PC-3 (cell line): ENCODE results near the gene DENND6A. TPM values are rescaled to one million over a fixed set of nuclear protein-coding genes. Genes with fewer than 3 reads are reported as not detected.

ENCODE experiments used
- ATAC-seq: fragments of 200-7000 bp; cut with Tn5 transposase; 2 replicates; pipeline ENCODE4 v1.9.1; 2020; ENCODE audit warnings: mild to moderate bottlenecking, moderate library complexity
- BruUV-seq: library from RNA; stranded (reverse); fragments of 400-500 nt; replicated peaks from 2 replicates; lab custom pipeline; 2021; lab: Mats Ljungman, UMichigan
- CTCF ChIA-PET: fragments of 300-600 bp; sonication (Branson Sonifier 250); formaldehyde crosslinking; loops from one replicate; lab custom pipeline; 2022; ENCODE audit warnings: antibody characterized with exemption; lab: Charles Lee
- POLR2A ChIA-PET: fragments of 300-600 bp; sonication (Branson Sonifier 250); formaldehyde crosslinking; loops from one replicate; lab custom pipeline; 2022; ENCODE audit warnings: antibody characterized with exemption; ENCODE audit not compliant: unreplicated experiment; lab: Charles Lee
- DNase-seq: peaks from one replicate; pipeline ENCODE4 v3.0.0-alpha.2; 2015
- H2AFZ ChIP-seq: fragments of 300-600 bp; sonication (generic); 2 replicates; pipeline ENCODE4 v1.6.0; 2016; ENCODE audit warnings: antibody characterized with exemption, low read length
- H3F3A ChIP-seq: fragments of 300-600 bp; sonication (generic); one replicate; pipeline ENCODE4 v1.6.0; 2017; ENCODE audit warnings: antibody characterized with exemption, low read length, control low read depth, mild to moderate bottlenecking; ENCODE audit not compliant: unreplicated experiment
- H3K27ac ChIP-seq: fragments of 300-600 bp; sonication (generic); 2 replicates; pipeline ENCODE4 v1.5.1; 2016; ENCODE audit warnings: mild to moderate bottlenecking, low read length
- H3K27me3 ChIP-seq: fragments of 300-600 bp; sonication (generic); 2 replicates; pipeline ENCODE4 v1.6.1; 2016; ENCODE audit warnings: low read length, mixed read lengths
- H3K36me3 ChIP-seq: fragments of 300-600 bp; sonication (generic); 2 replicates; pipeline ENCODE4 v1.6.1; 2016; ENCODE audit warnings: low read depth, mixed run types, low read length, mixed read lengths
- H3K4me1 ChIP-seq: fragments of 300-600 bp; sonication (generic); 2 replicates; pipeline ENCODE4 v1.5.1; 2016; ENCODE audit warnings: low read length; ENCODE audit not compliant: insufficient read depth
- H3K4me2 ChIP-seq: fragments of 300-600 bp; sonication (generic); 2 replicates; pipeline ENCODE4 v1.6.0; 2016; ENCODE audit warnings: low read length
- H3K4me3 ChIP-seq: fragments of 300-600 bp; sonication (generic); 2 replicates; pipeline ENCODE4 v1.5.1; 2016; ENCODE audit warnings: mild to moderate bottlenecking, low read length, mixed read lengths
- H3K79me2 ChIP-seq: fragments of 300-600 bp; sonication (generic); 2 replicates; pipeline ENCODE4 v1.6.1; 2017; ENCODE audit warnings: low read length, mixed read lengths
- H3K9ac ChIP-seq: fragments of 300-600 bp; sonication (generic); 2 replicates; pipeline ENCODE4 v1.6.0; 2016; ENCODE audit warnings: mild to moderate bottlenecking, low read length
- H3K9me2 ChIP-seq: fragments of 300-600 bp; sonication (generic); replicated peaks from 2 replicates; pipeline ENCODE4 v1.6.1; 2016; ENCODE audit warnings: mixed run types, low read length, mixed read lengths
- H3K9me3 ChIP-seq: fragments of 300-600 bp; sonication (generic); 2 replicates; pipeline ENCODE4 v1.6.1; 2016; ENCODE audit warnings: low read length, mixed read lengths
- H4K20me1 ChIP-seq: fragments of 300-600 bp; sonication (generic); 2 replicates; pipeline ENCODE4 v1.6.1; 2016; ENCODE audit warnings: low read length, mixed read lengths
- CTCF ChIP-seq: fragments of 300-600 bp; sonication (generic); conservative IDR thresholded peaks from 2 replicates; pipeline ENCODE4 v1.5.1; 2017; ENCODE audit warnings: antibody characterized with exemption, low read depth, mild to moderate bottlenecking, low read length
- EZH2 ChIP-seq: fragments of 300-600 bp; sonication (generic); IDR thresholded peaks from one replicate; pipeline ENCODE4 v1.6.1; 2017; ENCODE audit warnings: antibody characterized with exemption, mild to moderate bottlenecking, low read length; ENCODE audit not compliant: unreplicated experiment
- EZH2phosphoT487 ChIP-seq: fragments of 300-600 bp; sonication (generic); IDR thresholded peaks from 2 replicates; pipeline ENCODE4 v1.6.1; 2018; ENCODE audit warnings: mild to moderate bottlenecking, antibody characterized with exemption, low read length, borderline replicate concordance
- intact Hi-C: fragments of 100-400 bp; cut with micrococcal nuclease; formaldehyde crosslinking; loops from 2 replicates; pipeline ENCODE4 v1.9.0; 2023
- total RNA-seq: library from RNA; depleted of rRNA; stranded (reverse); fragments of >200 nt; gene quantifications from 2 replicates; pipeline ENCODE4 v1.2.3, GENCODE V29; 2014

The DENND6A gene
- total RNA-seq, 1 experiment from 2014 or later, result 17.6 TPM

- CTCF ChIA-PET, result no interaction called here
- Histone ChIP-seq H3K27me3 (no peaks in the 10 kb centered on the region), H3F3A (no peaks in the 10 kb centered on the region), H3K4me1 (no peaks in the 10 kb centered on the region), H4K20me1 (no peaks in the 10 kb centered on the region), H3K79me2 (no peaks in the 10 kb centered on the region), H3K9me3 (no peaks in the 10 kb centered on the region), H3K9me2 (no peaks in the 10 kb centered on the region), H3K36me3 (peaks cover 46% of the 10 kb centered on the region), H3K4me3 (no peak overlapping the region), H3K9ac (no peak overlapping the region), H3K4me2 (no peak overlapping the region), H3K27ac (no peak overlapping the region), H2AFZ (no peak overlapping the region)
- ATAC-seq (no peak), DNase-seq (no peak)
- BruUV-seq, result TSS peak; percentile 16
- TF ChIP-seq EZH2phosphoT487, result no peak
- TF ChIP-seq EZH2, result no peak
- no peak for TF ChIP-seq CTCF
- intact Hi-C loops, result no loop called here
- POLR2A ChIA-PET, result interaction anchor here (0.5 kb wide), 1 partner anchor 117 kb away, joined by 9 read pairs; no protein-coding TSS in a partner anchor
These were observed 64.9 kb downstream of the DENND6A start for GRCh38 chr3:57627976-57628375.

GRCh38 chr3:57624801-57625200 lies 68.1 kb downstream of the DENND6A start:
- Histone ChIP-seq H3K27me3 (no peaks in the 10 kb centered on the region), H3K36me3 (peaks cover 30% of the 10 kb centered on the region), H3K4me3 (no peak overlapping the region), H3K9me3 (no peaks in the 10 kb centered on the region), H3K27ac (no peak overlapping the region), H3K9me2 (no peaks in the 10 kb centered on the region), H3K9ac (no peak overlapping the region), H2AFZ (no peak overlapping the region), H3K4me1 (no peaks in the 10 kb centered on the region), H3K4me2 (no peak overlapping the region), H3K79me2 (no peaks in the 10 kb centered on the region), H3F3A (no peaks in the 10 kb centered on the region), H4K20me1 (no peaks in the 10 kb centered on the region)
- POLR2A ChIA-PET, result no interaction called here
- ATAC-seq (no peak), DNase-seq (no peak)
- BruUV-seq, result no TSS peak
- no peak for TF ChIP-seq EZH2phosphoT487
- no peak for TF ChIP-seq CTCF
- no peak for TF ChIP-seq EZH2
- CTCF ChIA-PET, result no interaction called here
- intact Hi-C loops, result no loop called here

GRCh38 chr3:57622362-57622761 lies 70.5 kb downstream of the DENND6A start:
- no peaks in the 10 kb centered on the region for H3K27me3 ChIP-seq
- H4K20me1 ChIP-seq, result no peaks in the 10 kb centered on the region
- intact Hi-C loops, result no loop called here
- H3K79me2 ChIP-seq, result no peaks in the 10 kb centered on the region
- BruUV-seq, result no TSS peak
- H3K4me3 ChIP-seq, result no peak overlapping the region
- no peak overlapping the region for H3K9ac ChIP-seq
- H3K27ac ChIP-seq, result no peak overlapping the region
- peaks cover 13% of the 10 kb centered on the region for H3K36me3 ChIP-seq
- ChIA-PET POLR2A (no interaction called here), CTCF (no interaction called here)
- H3K9me2 ChIP-seq, result no peaks in the 10 kb centered on the region
- H3K4me1 ChIP-seq, result no peaks in the 10 kb centered on the region
- TF ChIP-seq EZH2 (no peak), CTCF (no peak), EZH2phosphoT487 (no peak)
- H3F3A ChIP-seq, result no peaks in the 10 kb centered on the region
- no peak overlapping the region for H3K4me2 ChIP-seq
- ATAC-seq (no peak), DNase-seq (no peak)
- H3K9me3 ChIP-seq, result no peaks in the 10 kb centered on the region
- H2AFZ ChIP-seq, result no peak overlapping the region
